Measurements from ENCODE around the gene IFNA5.

DNA sequence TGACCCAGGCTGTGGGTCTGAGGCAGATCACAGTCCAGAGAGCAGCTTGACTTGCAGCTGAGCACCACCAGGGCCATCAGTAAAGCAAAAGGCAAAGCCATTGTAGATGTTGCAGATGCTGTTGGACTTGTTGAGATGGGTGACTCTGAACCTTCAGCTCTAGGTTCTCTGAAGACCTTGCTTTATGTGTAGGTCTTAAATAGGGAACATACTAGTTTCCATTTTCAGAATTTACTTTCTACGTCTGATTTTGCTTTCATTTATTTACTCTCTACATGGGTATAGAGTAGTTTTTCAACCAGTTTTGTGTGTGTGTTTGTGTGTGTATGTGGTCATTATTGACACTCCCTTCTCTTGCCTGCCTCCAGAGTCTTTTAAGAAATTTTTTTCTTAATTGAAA lies 45.7 kb upstream of the IFNA5 start, which contains the start of gene IFNA6:
- TF ChIP-seq RAD21 (conservative IDR thresholded peaks at IDR 0.05 in 1 of 2, IDR thresholded peaks at IDR 0.05 in 1 of 2) (no peak), HOXA7 (CRISPR knock-in tag; IDR thresholded peaks at IDR 0.05) (no peak), KDM1A (IDR thresholded peaks at IDR 0.05; ENCODE audit: low read depth) (no peak), NPAS2 (CRISPR knock-in tag; IDR thresholded peaks at IDR 0.05; ENCODE audit: borderline replicate concordance) (no peak), CEBPB (IDR thresholded peaks at IDR 0.05) (no peak), POLR2A (IDR thresholded peaks at IDR 0.05; ENCODE audit: low read length) (no peak), EP300 (IDR thresholded peaks at IDR 0.05) (no peak)
- TF ChIP-seq, protein P1, sequence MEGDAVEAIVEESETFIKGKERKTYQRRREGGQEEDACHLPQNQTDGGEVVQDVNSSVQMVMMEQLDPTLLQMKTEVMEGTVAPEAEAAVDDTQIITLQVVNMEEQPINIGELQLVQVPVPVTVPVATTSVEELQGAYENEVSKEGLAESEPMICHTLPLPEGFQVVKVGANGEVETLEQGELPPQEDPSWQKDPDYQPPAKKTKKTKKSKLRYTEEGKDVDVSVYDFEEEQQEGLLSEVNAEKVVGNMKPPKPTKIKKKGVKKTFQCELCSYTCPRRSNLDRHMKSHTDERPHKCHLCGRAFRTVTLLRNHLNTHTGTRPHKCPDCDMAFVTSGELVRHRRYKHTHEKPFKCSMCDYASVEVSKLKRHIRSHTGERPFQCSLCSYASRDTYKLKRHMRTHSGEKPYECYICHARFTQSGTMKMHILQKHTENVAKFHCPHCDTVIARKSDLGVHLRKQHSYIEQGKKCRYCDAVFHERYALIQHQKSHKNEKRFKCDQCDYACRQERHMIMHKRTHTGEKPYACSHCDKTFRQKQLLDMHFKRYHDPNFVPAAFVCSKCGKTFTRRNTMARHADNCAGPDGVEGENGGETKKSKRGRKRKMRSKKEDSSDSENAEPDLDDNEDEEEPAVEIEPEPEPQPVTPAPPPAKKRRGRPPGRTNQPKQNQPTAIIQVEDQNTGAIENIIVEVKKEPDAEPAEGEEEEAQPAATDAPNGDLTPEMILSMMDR (IDR thresholded peaks at IDR 0.05) = no peak
- TF ChIP-seq, protein P2, sequence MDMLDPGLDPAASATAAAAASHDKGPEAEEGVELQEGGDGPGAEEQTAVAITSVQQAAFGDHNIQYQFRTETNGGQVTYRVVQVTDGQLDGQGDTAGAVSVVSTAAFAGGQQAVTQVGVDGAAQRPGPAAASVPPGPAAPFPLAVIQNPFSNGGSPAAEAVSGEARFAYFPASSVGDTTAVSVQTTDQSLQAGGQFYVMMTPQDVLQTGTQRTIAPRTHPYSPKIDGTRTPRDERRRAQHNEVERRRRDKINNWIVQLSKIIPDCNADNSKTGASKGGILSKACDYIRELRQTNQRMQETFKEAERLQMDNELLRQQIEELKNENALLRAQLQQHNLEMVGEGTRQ (IDR thresholded peaks at IDR 0.05) = no peak
- TF ChIP-seq, protein P3, sequence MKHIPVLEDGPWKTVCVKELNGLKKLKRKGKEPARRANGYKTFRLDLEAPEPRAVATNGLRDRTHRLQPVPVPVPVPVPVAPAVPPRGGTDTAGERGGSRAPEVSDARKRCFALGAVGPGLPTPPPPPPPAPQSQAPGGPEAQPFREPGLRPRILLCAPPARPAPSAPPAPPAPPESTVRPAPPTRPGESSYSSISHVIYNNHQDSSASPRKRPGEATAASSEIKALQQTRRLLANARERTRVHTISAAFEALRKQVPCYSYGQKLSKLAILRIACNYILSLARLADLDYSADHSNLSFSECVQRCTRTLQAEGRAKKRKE (CRISPR knock-in tag; IDR thresholded peaks at IDR 0.05; ENCODE audit: low read depth) = no peak

All from A549 (cell line).